Heart left ventricle (tissue), 13 donors: ENCODE data around the gene ARMS2.

Experiments
- CTCF ChIP-seq, 12 donors: fragments of 200-600 bp; sonication (generic) in 4 of 12; IDR thresholded peaks; one replicate each; pipeline versions ENCODE4 v1.5.0 to v1.8.0; 2018 to 2022; ENCODE audit warnings: antibody characterized with exemption in 12 of 12, mild to moderate bottlenecking in 5 of 12
- POLR2A ChIP-seq, 2 donors: fragments of 450-650 bp; IDR thresholded peaks; one replicate each; pipeline ENCODE4 v1.6.1; 2017; ENCODE audit warnings: antibody characterized with exemption in 2 of 2, mild to moderate bottlenecking in 2 of 2, moderate library complexity in 2 of 2
- donor health status: ischemic (EF 13 %, LVEDD 7.1; RV severe dilation, severe dysfunction).
- donor health status: DM: no; HTN: yes; CAD: no.
- donor health status: DM: no; HTN: no; CAD: no.
- donor health status: ischemic (EF 25% LVEDD 6.9; RV normal size, moderate dysfunction).
- donor health status: ischemic (EF 25% LVEDD 5.7; RV mildly dilated, moderate dysfunction).
- donor health status: ischemic (EF 35%, LVEDD 5.7; RV mildly dilated, moderate dysfunction).
- donor health status: nonischemic (EF 11% LVEDD 7.7; RV severe dilation, severe dysfunction).
- donor health status: DM: yes; HTN: yes; CAD: no.
- donor health status: PGD.
- donor health status: ischemic (EF 29% LVEDD 5.4; RV normal size, mild dysfunction).
- donor health status: nonischemic (EF 23%, LVEDD 6.1; RV moderate dilation, normal function).

GRCh38 chr10:122460891-122461293 lies 6.4 kb downstream of the ARMS2 start:
- TF ChIP-seq POLR2A (IDR thresholded peaks at IDR 0.05) (no peak), CTCF (IDR thresholded peaks at IDR 0.05) (no peak)
